Ovary (tissue), 3 donors: ENCODE data around the gene MTM1.

Experiments
- CTCF ChIP-seq, 3 donors: fragments of 450-650 bp in 2 of 3; fragments of 200-600 bp in 1 of 3; IDR thresholded peaks; one replicate each; pipeline versions ENCODE4 v1.5.1 to v1.8.0; 2016 to 2022; ENCODE audit warnings: antibody characterized with exemption in 3 of 3, mild to moderate bottlenecking in 1 of 3
- POLR2A ChIP-seq: fragments of 450-650 bp; IDR thresholded peaks from one replicate; pipeline ENCODE4 v1.6.1; 2017; ENCODE audit warnings: antibody characterized with exemption, mild to moderate bottlenecking, moderate library complexity
- donor health status: DM: no; HTN: no; CAD: no.

- TF ChIP-seq CTCF (IDR thresholded peaks at IDR 0.05) (no peak), POLR2A (no peak)
These were observed 151.2 kb downstream of the MTM1 start for GRCh38 chrX:150719621-150720020.
